ENCODE results near the gene TSHZ2. TPM values are rescaled to one million over a fixed set of nuclear protein-coding genes. Genes with fewer than 3 reads are reported as not detected.

The TSHZ2 gene
- total RNA-seq, 4 donors from 2014 or later = 35.6 to 83.5 (median 48.8) TPM

- TF ChIP-seq CTCF (IDR thresholded peaks at IDR 0.05) = no peak
- DNase-seq (ENCODE audit: low spot score) (no peak), ATAC-seq (ENCODE audit: low FRiP score) (no peak)
These were observed 70.4 kb downstream of the TSHZ2 start for GRCh38 chr20:53042521-53042920.

GRCh38 chr20:53044296-53044695 is 72.1 kb downstream of the TSHZ2 start:
- no peak for ATAC-seq (ENCODE audit: low FRiP score)
- no peak for DNase-seq (ENCODE audit: low spot score)
- TF ChIP-seq CTCF (IDR thresholded peaks at IDR 0.05) = no peak

- ATAC-seq (ENCODE audit: low FRiP score) = no peak
- TF ChIP-seq CTCF (IDR thresholded peaks at IDR 0.05) = no peak
- no peak for DNase-seq (ENCODE audit: low spot score)
These were observed 73.8 kb downstream of the TSHZ2 start for GRCh38 chr20:53045941-53046340.

GRCh38 chr20:53047203-53047602 is 75.0 kb downstream of the TSHZ2 start:
- no peak for TF ChIP-seq CTCF (IDR thresholded peaks at IDR 0.05)
- ATAC-seq (ENCODE audit: low FRiP score) = no peak
- no peak for DNase-seq (ENCODE audit: low spot score)

GRCh38 chr20:53048387-53048786 is 76.2 kb downstream of the TSHZ2 start:
- ATAC-seq (ENCODE audit: low FRiP score) (peak; percentile 71), DNase-seq (ENCODE audit: low spot score) (no peak)
- no peak for TF ChIP-seq CTCF (IDR thresholded peaks at IDR 0.05)

- ATAC-seq (ENCODE audit: low FRiP score) (peak; percentile 42), DNase-seq (ENCODE audit: low spot score) (no peak)
- TF ChIP-seq CTCF (IDR thresholded peaks at IDR 0.05) = no peak
These were observed 78.2 kb downstream of the TSHZ2 start for GRCh38 chr20:53050338-53050737.

GRCh38 chr20:53052380-53052779 is 80.2 kb downstream of the TSHZ2 start:
- ATAC-seq (ENCODE audit: low FRiP score) (no peak), DNase-seq (ENCODE audit: low spot score) (no peak)
- no peak for TF ChIP-seq CTCF (IDR thresholded peaks at IDR 0.05)
